K562 (cell line): ENCODE data around the gene ICE2.

Source experiments
- CTCFL ChIP-seq: IDR thresholded peaks from 2 replicates; pipeline ENCODE4 v1.6.1; 2011; ENCODE audit warnings: borderline replicate concordance, low read depth, mild to moderate bottlenecking, moderate library complexity, low read length; ENCODE audit not compliant: insufficient read depth, poor library complexity, severe bottlenecking
- NR2C2 ChIP-seq, 2 experiments: fragments of 200-800 bp in 1 of 2; sonication (Bioruptor generic) in 1 of 2; sonication (generic) in 1 of 2; formaldehyde crosslinking in 1 of 2; IDR thresholded peaks; 2 replicates each; pipeline versions ENCODE4 v1.6.1 to v1.8.0; 2016 to 2022; ENCODE audit warnings: mild to moderate bottlenecking in 1 of 2, missing compliant biosample characterization in 1 of 2, missing genetic modification characterization in 1 of 2, missing genetic modification reagents in 1 of 2
- THRB ChIP-seq: fragments of 450-650 bp; formaldehyde crosslinking; conservative IDR thresholded peaks from 2 replicates; pipeline ENCODE4 v1.4.0; 2022; ENCODE audit warnings: mild to moderate bottlenecking, missing genetic modification characterization

GRCh38 chr15:60494108-60494507 is 15.2 kb upstream of the ICE2 start:
- TF ChIP-seq CTCFL (no peak), THRB (CRISPR knock-in tag) (no peak), NR2C2 (CRISPR knock-in tag; IDR thresholded peaks at IDR 0.05) (no peak), NR2C2 (tag; IDR thresholded peaks at IDR 0.05) (no peak)
